GM12875 (cell line): Measurements from ENCODE around the gene FAN1.

Source experiments
- H3K4me3 ChIP-seq: one replicate; pipeline ENCODE4 v1.5.1; 2011; ENCODE audit warnings: low read depth, low read length, control low read depth
- CTCF ChIP-seq: IDR thresholded peaks from 2 replicates; pipeline ENCODE4 v1.5.1; 2011; ENCODE audit warnings: low read depth, mild to moderate bottlenecking, control low read depth, inconsistent platforms, low read length, moderate library complexity, borderline replicate concordance; ENCODE audit not compliant: insufficient read depth

Gene FAN1

DNA sequence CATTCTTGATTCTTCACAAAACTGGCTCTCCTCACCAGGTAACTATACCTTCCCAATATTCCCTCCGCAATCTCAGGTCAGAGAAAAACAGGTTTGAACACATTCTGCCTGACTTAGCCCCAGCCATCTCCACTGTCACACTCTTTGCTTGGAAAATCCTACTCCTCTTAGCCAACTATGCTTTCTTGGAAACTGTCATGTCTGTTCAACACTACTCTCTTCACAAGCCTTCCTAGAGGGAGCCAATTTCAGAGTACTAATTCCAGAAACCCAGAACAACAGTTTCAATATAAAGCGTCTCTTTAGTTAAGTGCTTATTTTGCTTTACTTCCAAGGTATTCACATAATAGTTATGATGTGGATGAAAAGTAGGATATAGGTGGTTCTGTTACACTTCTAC, 66.0 kb downstream of the FAN1 start:
- no peak for TF ChIP-seq CTCF
- H3K4me3 ChIP-seq, result no peak overlapping the region

DNA sequence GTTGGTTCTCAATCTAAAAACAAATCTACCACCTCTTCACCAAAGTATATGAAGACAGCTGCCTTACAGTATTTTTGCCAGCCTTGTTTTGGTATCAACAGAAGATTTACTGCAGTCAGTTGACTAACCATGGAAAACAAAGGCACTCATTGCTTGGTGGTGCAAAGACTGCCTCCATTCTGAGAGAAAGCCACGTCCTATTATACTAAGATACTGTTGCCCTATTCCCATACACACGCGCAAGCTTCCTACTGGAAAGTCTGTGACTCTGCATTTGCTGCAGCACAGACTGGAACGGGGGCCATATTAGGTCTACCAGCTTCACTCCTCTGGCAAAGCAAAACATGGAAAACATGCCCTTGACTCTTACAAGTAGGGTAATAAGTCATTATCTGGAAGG, 69.7 kb downstream of the FAN1 start:
- TF ChIP-seq CTCF, result no peak
- H3K4me3 ChIP-seq, result no peak overlapping the region

DNA sequence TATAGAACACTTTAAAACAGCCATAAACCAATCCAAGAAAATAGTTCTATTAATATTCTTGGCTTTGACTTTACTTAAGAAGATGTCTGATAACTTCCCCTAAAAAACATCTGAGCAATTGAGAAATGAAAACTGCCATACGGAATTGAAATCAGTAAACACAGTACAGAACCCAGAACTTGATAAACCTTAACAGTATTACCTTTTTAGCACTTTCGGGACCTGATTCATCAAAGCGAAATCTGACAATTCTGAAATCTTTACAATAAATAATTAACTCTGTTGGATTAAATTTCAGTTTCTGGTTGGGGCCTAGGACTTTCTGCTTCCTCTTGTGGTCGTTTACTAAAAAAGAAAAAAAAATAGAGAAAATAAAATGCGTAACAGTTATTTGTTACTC, 70.4 kb downstream of the FAN1 start:
- H3K4me3 ChIP-seq, result no peak overlapping the region

DNA sequence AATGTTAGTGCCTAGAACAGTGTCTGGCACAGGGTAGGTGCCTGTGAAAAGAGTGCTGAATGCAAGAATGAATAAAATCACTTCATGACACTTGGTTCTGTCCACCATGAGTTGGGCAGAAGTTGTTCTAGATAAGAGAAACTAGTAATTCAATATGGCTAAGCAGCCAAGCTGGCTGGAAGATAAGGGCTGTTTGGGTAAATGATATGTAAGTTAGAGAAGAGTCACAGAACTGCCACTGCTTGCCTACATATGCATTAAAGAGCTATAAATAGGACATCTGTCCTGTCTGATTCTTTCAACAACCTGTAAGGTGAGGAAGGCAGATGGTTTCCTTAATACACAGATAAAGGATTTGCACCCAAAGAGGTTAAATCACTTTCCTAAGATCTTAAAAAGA, 74.6 kb downstream of the FAN1 start:
- H3K4me3 ChIP-seq, result no peak overlapping the region
- no peak for TF ChIP-seq CTCF

More for the DNA sequence above, 70.4 kb downstream of the FAN1 start:
- no peak for TF ChIP-seq CTCF

GRCh38 chr15:30979457-30979856, 75.7 kb downstream of the FAN1 start:
- no peak overlapping the region for H3K4me3 ChIP-seq
- TF ChIP-seq CTCF, result no peak

GRCh38 chr15:30984118-30984517, 80.4 kb downstream of the FAN1 start:
- H3K4me3 ChIP-seq, result no peak overlapping the region
- TF ChIP-seq CTCF, result no peak

GRCh38 chr15:30984542-30984941, 80.8 kb downstream of the FAN1 start:
- no peak overlapping the region for H3K4me3 ChIP-seq
- no peak for TF ChIP-seq CTCF
